ENCODE measurements around the gene USP2. TPM values are rescaled to one million over a fixed set of nuclear protein-coding genes. Genes with fewer than 3 reads are reported as not detected.

The USP2 gene
- total RNA-seq, 1 experiment from 2014 or later = 5.7 TPM

- no peak for TF ChIP-seq CTCF (conservative IDR thresholded peaks at IDR 0.05)
- Mint-ChIP-seq H3K4me1 (peaks cover 22 to 23% of the 10 kb centered on the region in 2 experiments), H3K27ac (no peak overlapping the region), H3K27me3 (ENCODE audit: low read depth) (no peaks in the 10 kb centered on the region; the same call in 1 of the 2 replicates), H3K4me3 (no peak overlapping the region), H3K36me3 (ENCODE audit: insufficient read depth in 1 of 3, low read depth in 3 of 3) (peaks cover 22 to 35% (median 31%) of the 10 kb centered on the region in 3 experiments), H3K9me3 (no peaks in the 10 kb centered on the region; a peak in 2 of 5 replicates)
- Histone ChIP-seq H2BK15ac (ENCODE audit: low read depth, low read length) (no peak overlapping the region), H4K8ac (replicated peaks; ENCODE audit: insufficient read length, low read depth, low read length) (no peak overlapping the region), H3K18ac (ENCODE audit: insufficient read length, low read depth, low read length) (no peak overlapping the region), H3K23me2 (ENCODE audit: insufficient read length, low read depth, low read length, poor library complexity, severe bottlenecking) (no peaks in the 10 kb centered on the region), H3K23ac (ENCODE audit: insufficient read length, low read depth, low read length) (no peak overlapping the region), H3K27ac (ENCODE audit: insufficient read length, low read depth, low read length) (no peak overlapping the region), H3K4ac (ENCODE audit: low read depth, low read length) (no peak overlapping the region), H3K27me3 (ENCODE audit: insufficient read depth, low read length) (no peaks in the 10 kb centered on the region), H4K20me1 (ENCODE audit: control insufficient read depth, insufficient read depth, insufficient read length) (peaks cover 2% of the 10 kb centered on the region), H3K56ac (ENCODE audit: insufficient read length, low read depth, low read length) (no peak overlapping the region), H4K5ac (ENCODE audit: insufficient read length, low read depth, low read length) (no peak overlapping the region), H2AK5ac (ENCODE audit: insufficient read length, low read length) (no peak overlapping the region), H2BK12ac (ENCODE audit: insufficient read length, low read depth, low read length) (no peak overlapping the region), H4K91ac (ENCODE audit: insufficient read length, low read depth, low read length) (no peak overlapping the region), H2AFZ (ENCODE audit: low read length) (no peak overlapping the region), H3K79me1 (ENCODE audit: insufficient read depth, low read depth, low read length, poor library complexity, severe bottlenecking) (no peaks in the 10 kb centered on the region), H3T11ph (ENCODE audit: low read length) (no peak overlapping the region), H2BK20ac (ENCODE audit: low read depth, low read length, poor library complexity, severe bottlenecking) (no peak overlapping the region), H3K9me3 (ENCODE audit: control insufficient read depth, low read depth, low read length) (no peaks in the 10 kb centered on the region), H3K4me2 (ENCODE audit: insufficient read depth, insufficient read length, low read length) (no peak overlapping the region), H3K4me1 (ENCODE audit: insufficient read depth, low read length) (peaks cover 4% of the 10 kb centered on the region; the same call in 1 of the 2 replicates), H2BK120ac (ENCODE audit: low read depth, low read length, poor library complexity, severe bottlenecking) (no peak overlapping the region), H2BK5ac (ENCODE audit: insufficient read length, low read length) (no peak overlapping the region), H3K79me2 (ENCODE audit: insufficient read depth, low read length) (no peaks in the 10 kb centered on the region), H3K9ac (ENCODE audit: extremely low read depth, insufficient read length, low read length) (no peak overlapping the region), H3K14ac (ENCODE audit: insufficient read depth, low read length) (no peak overlapping the region)
- peak; percentile 28 for DNase-seq
- WGBS (ENCODE audit: extremely low coverage, insufficient read length, low lambda C conversion rate) = no CpG with 5 or more reads among the region's 3 CpGs
Observed at GRCh38 chr11:119415517-119415916, 34.0 kb upstream of the USP2 start.
